Neural progenitor cell (in vitro differentiated cells): ENCODE measurements around the gene PGPEP1. TPM values are rescaled to one million over a fixed set of nuclear protein-coding genes. Genes with fewer than 3 reads are reported as not detected.

ENCODE experiments used
- DNase-seq: peaks from one replicate; pipeline ENCODE4 v3.0.0-alpha.2; 2016; ENCODE audit warnings: low spot score
- H2AFZ ChIP-seq: fragments of 200-600 bp; sonication (generic); replicated peaks from 2 replicates; pipeline ENCODE4 v1.6.1; 2016; ENCODE audit warnings: antibody characterized with exemption
- H3F3A ChIP-seq: fragments of 200-600 bp; sonication (generic); 2 replicates; pipeline ENCODE4 v1.6.1; 2016; ENCODE audit warnings: antibody characterized with exemption, low read depth
- H3K27ac ChIP-seq: fragments of 200-600 bp; sonication (generic); 2 replicates; pipeline ENCODE4 v1.5.1; 2016; ENCODE audit warnings: mild to moderate bottlenecking
- H3K27me3 ChIP-seq: fragments of 200-600 bp; sonication (generic); 2 replicates; pipeline ENCODE4 v1.6.1; 2016; ENCODE audit warnings: mild to moderate bottlenecking, moderate library complexity
- H3K36me3 ChIP-seq: fragments of 200-600 bp; sonication (generic); 2 replicates; pipeline ENCODE4 v1.5.1; 2016
- H3K4me1 ChIP-seq: fragments of 200-600 bp; sonication (generic); 2 replicates; pipeline ENCODE4 v1.6.1; 2016; ENCODE audit warnings: mixed run types
- H3K4me2 ChIP-seq: fragments of 200-600 bp; sonication (generic); 2 replicates; pipeline ENCODE4 v1.6.1; 2016
- H3K4me3 ChIP-seq: fragments of 200-600 bp; sonication (generic); 2 replicates; pipeline ENCODE4 v1.5.1; 2016
- H3K79me2 ChIP-seq: fragments of 200-600 bp; sonication (generic); 2 replicates; pipeline ENCODE4 v1.6.1; 2016; ENCODE audit warnings: low read depth
- H3K9ac ChIP-seq: fragments of 200-600 bp; sonication (generic); 2 replicates; pipeline ENCODE4 v1.6.1; 2016
- H3K9me3 ChIP-seq: fragments of 200-600 bp; sonication (generic); 2 replicates; pipeline ENCODE4 v1.5.1; 2016; ENCODE audit warnings: low read depth
- H4K20me1 ChIP-seq: fragments of 200-600 bp; sonication (generic); 2 replicates; pipeline ENCODE4 v1.6.1; 2016; ENCODE audit warnings: low read depth
- H3K27ac Mint-ChIP-seq: 3 replicates; pipeline ENCODE4 v1.8.0; 2021; ENCODE audit warnings: mixed read lengths
- H3K27me3 Mint-ChIP-seq: 2 replicates; pipeline ENCODE4 v1.8.0; 2022; ENCODE audit warnings: low read depth, mild to moderate bottlenecking, inconsistent platforms, moderate library complexity, mixed read lengths; ENCODE audit not compliant: insufficient read depth
- H3K36me3 Mint-ChIP-seq: 3 replicates; pipeline ENCODE4 v1.8.0; 2021; ENCODE audit warnings: mixed read lengths
- H3K4me1 Mint-ChIP-seq: 3 replicates; pipeline ENCODE4 v1.8.0; 2021; ENCODE audit warnings: mixed read lengths
- H3K4me3 Mint-ChIP-seq: 3 replicates; pipeline ENCODE4 v1.8.0; 2021; ENCODE audit warnings: mild to moderate bottlenecking, moderate library complexity, mixed read lengths
- H3K9me3 Mint-ChIP-seq: 3 replicates; pipeline ENCODE4 v1.8.0; 2020; ENCODE audit warnings: mixed read lengths
- CTCF ChIP-seq: fragments of 200-600 bp; sonication (generic); IDR thresholded peaks from 2 replicates; pipeline ENCODE4 v1.5.1; 2017; ENCODE audit warnings: antibody characterized with exemption, mild to moderate bottlenecking
- EZH2 ChIP-seq: fragments of 200-600 bp; sonication (generic); IDR thresholded peaks from 2 replicates; pipeline ENCODE4 v1.6.1; 2017; ENCODE audit warnings: antibody characterized with exemption, mild to moderate bottlenecking, moderate library complexity
- EZH2phosphoT487 ChIP-seq: fragments of 200-600 bp; sonication (generic); IDR thresholded peaks from 2 replicates; pipeline ENCODE4 v1.6.1; 2017; ENCODE audit warnings: antibody characterized with exemption
- total RNA-seq: library from RNA; depleted of rRNA; stranded (reverse); fragments of >200 nt; gene quantifications from 2 replicates; pipeline ENCODE4 v1.2.3, GENCODE V29; 2015; ENCODE audit warnings: low replicate concordance

The PGPEP1 gene
- total RNA-seq, 1 donor from 2014 or later = 2.1 TPM

DNA sequence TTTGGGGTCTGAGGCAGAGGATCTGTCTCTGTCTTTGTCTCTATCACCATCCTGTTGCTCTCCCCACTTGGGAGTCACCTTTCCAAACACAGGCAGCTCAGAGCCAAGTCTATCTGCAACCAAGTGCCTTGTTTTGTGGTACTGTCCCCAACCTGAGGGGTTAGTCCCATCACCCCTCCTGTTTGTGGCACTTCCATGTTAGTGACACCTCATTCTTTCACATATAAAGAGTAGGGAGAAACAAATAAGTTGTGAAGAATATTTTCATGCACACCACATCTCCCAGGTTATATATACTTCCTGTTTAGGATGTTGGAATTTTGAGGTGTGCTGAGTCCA lies 49.3 kb downstream of the PGPEP1 start:
- Histone ChIP-seq H3K4me2 (no peak overlapping the region), H3K9me3 (no peaks in the 10 kb centered on the region), H3K79me2 (no peaks in the 10 kb centered on the region), H4K20me1 (no peaks in the 10 kb centered on the region), H3K27ac (no peak overlapping the region), H3K4me3 (no peak overlapping the region), H3K36me3 (no peaks in the 10 kb centered on the region), H2AFZ (no peak overlapping the region), H3F3A (peaks cover 11% of the 10 kb centered on the region), H3K27me3 (peaks cover 41% of the 10 kb centered on the region), H3K9ac (no peak overlapping the region), H3K4me1 (no peaks in the 10 kb centered on the region)
- H3K27me3 Mint-ChIP-seq = peaks cover 28% of the 10 kb centered on the region
- H3K27ac Mint-ChIP-seq = no peak overlapping the region
- no peak for DNase-seq
- H3K36me3 Mint-ChIP-seq = no peaks in the 10 kb centered on the region
- H3K4me1 Mint-ChIP-seq = no peaks in the 10 kb centered on the region
- no peaks in the 10 kb centered on the region for H3K9me3 Mint-ChIP-seq
- peak overlapping the region; percentile 31 for H3K4me3 Mint-ChIP-seq
- TF ChIP-seq EZH2 (no peak), CTCF (no peak), EZH2phosphoT487 (no peak)

GRCh38 chr19:18390065-18390907 lies 49.9 kb downstream of the PGPEP1 start:
- H3K9ac ChIP-seq = no peak overlapping the region
- peaks cover 41% of the 10 kb centered on the region for H3K27me3 ChIP-seq
- no peak overlapping the region for H3K27ac ChIP-seq
- H3F3A ChIP-seq = peaks cover 11% of the 10 kb centered on the region
- Mint-ChIP-seq H3K27me3 (peaks cover 27% of the 10 kb centered on the region), H3K4me3 (no peak overlapping the region), H3K27ac (no peak overlapping the region), H3K4me1 (no peaks in the 10 kb centered on the region), H3K9me3 (no peaks in the 10 kb centered on the region), H3K36me3 (no peaks in the 10 kb centered on the region)
- H3K4me3 ChIP-seq = no peak overlapping the region
- no peaks in the 10 kb centered on the region for H4K20me1 ChIP-seq
- no peak for DNase-seq
- TF ChIP-seq CTCF (no peak), EZH2phosphoT487 (no peak), EZH2 (no peak)
- H3K4me1 ChIP-seq = no peaks in the 10 kb centered on the region
- no peaks in the 10 kb centered on the region for H3K36me3 ChIP-seq
- no peaks in the 10 kb centered on the region for H3K79me2 ChIP-seq
- no peak overlapping the region for H3K4me2 ChIP-seq
- H2AFZ ChIP-seq = no peak overlapping the region
- no peaks in the 10 kb centered on the region for H3K9me3 ChIP-seq

DNA sequence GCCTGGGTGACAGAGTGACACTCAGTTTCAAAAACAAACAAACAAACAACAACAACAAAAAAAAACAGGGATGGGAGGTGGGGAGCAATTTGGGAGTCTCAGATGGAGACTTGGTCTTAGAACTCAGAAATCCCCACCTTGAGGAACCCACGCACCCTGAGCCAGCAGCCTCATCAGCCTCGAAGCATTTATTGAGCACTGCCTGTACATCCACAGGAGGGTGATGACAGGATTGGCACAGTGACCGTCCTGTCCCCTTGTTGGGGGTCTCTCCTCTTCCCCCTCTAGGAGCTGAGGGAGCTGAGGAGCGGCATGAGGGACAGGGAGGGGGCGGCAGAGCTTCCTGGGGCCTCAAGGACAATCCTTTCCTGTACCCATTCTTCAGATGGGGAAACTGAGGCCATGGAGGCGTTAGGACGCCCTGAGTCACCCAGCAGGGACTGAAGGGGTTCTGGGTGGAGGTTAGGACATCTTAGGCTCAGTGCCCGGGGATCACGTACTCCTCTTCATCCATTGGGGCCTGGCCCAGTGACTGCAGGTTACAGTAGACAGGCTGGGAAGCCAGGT lies 51.2 kb downstream of the PGPEP1 start:
- Mint-ChIP-seq H3K9me3 (no peaks in the 10 kb centered on the region), H3K27ac (no peak overlapping the region), H3K36me3 (no peaks in the 10 kb centered on the region), H3K4me3 (no peak overlapping the region), H3K4me1 (no peaks in the 10 kb centered on the region), H3K27me3 (peaks cover 23% of the 10 kb centered on the region)
- no peak overlapping the region for H3K27ac ChIP-seq
- H3K36me3 ChIP-seq = no peaks in the 10 kb centered on the region
- H2AFZ ChIP-seq = no peak overlapping the region
- H3K4me2 ChIP-seq = no peak overlapping the region
- no peaks in the 10 kb centered on the region for H3K9me3 ChIP-seq
- H3K27me3 ChIP-seq = peaks cover 34% of the 10 kb centered on the region
- H3K79me2 ChIP-seq = no peaks in the 10 kb centered on the region
- no peak for DNase-seq
- no peaks in the 10 kb centered on the region for H3K4me1 ChIP-seq
- H3K9ac ChIP-seq = no peak overlapping the region
- no peaks in the 10 kb centered on the region for H4K20me1 ChIP-seq
- H3K4me3 ChIP-seq = no peak overlapping the region
- peaks cover 11% of the 10 kb centered on the region for H3F3A ChIP-seq
- TF ChIP-seq EZH2phosphoT487 = no peak
- no peak for TF ChIP-seq EZH2
- TF ChIP-seq CTCF = no peak
